Neutrophil (primary cell): ENCODE measurements around the gene FCAMR.

Experiments used
- H3K27ac ChIP-seq: fragments of 200-600 bp; sonication (generic); 2 replicates; pipeline ENCODE4 v1.5.1; 2016; ENCODE audit warnings: mild to moderate bottlenecking, moderate library complexity
- H3K27me3 ChIP-seq: fragments of 200-600 bp; sonication (generic); 2 replicates; pipeline ENCODE4 v1.6.0; 2016; ENCODE audit warnings: mild to moderate bottlenecking
- H3K36me3 ChIP-seq: fragments of 200-600 bp; sonication (generic); 2 replicates; pipeline ENCODE4 v1.5.1; 2017
- H3K4me1 ChIP-seq, 2 experiments: fragments of 200-600 bp in 1 of 2; sonication (generic) in 1 of 2; 1 replicate in 1 of 2; 2 replicates in 1 of 2; pipeline versions ENCODE4 v1.5.1 to v1.6.1; 2013 to 2016; ENCODE audit warnings: low read depth in 1 of 2, low read length in 1 of 2, mild to moderate bottlenecking in 1 of 2, moderate library complexity in 1 of 2; ENCODE audit not compliant: control insufficient read depth in 1 of 2, insufficient read depth in 1 of 2
- H3K4me3 ChIP-seq, 2 experiments: fragments of 200-600 bp in 1 of 2; sonication (generic) in 1 of 2; 1 replicate in 1 of 2; 2 replicates in 1 of 2; pipeline ENCODE4 v1.5.1; 2013 to 2016; ENCODE audit warnings: low read depth in 1 of 2, low read length in 1 of 2, mild to moderate bottlenecking in 1 of 2, moderate library complexity in 1 of 2
- H3K9me3 ChIP-seq: fragments of 200-600 bp; sonication (generic); 2 replicates; pipeline ENCODE4 v1.5.1; 2016
- CTCF ChIP-seq: fragments of 200-600 bp; sonication (generic); IDR thresholded peaks from 2 replicates; pipeline ENCODE4 v1.5.1; 2016; ENCODE audit warnings: antibody characterized with exemption

FCAMR gene

GRCh38 chr1:206971029-206971655 lies 882 bp upstream of the FCAMR start:
- TF ChIP-seq CTCF = no peak
- H3K9me3 ChIP-seq = no peaks in the 10 kb centered on the region
- H3K27me3 ChIP-seq = peaks cover 61% of the 10 kb centered on the region

GRCh38 chr1:206969090-206969489 lies 1.2 kb downstream of the FCAMR start:
- Histone ChIP-seq H3K4me1 (peaks cover 13 to 15% of the 10 kb centered on the region in 2 experiments), H3K9me3 (no peaks in the 10 kb centered on the region), H3K27me3 (peaks cover 82% of the 10 kb centered on the region), H3K36me3 (no peaks in the 10 kb centered on the region), H3K4me3 (no peak overlapping the region), H3K27ac (no peak overlapping the region)
- no peak for TF ChIP-seq CTCF

More at GRCh38 chr1:206971029-206971655, 882 bp upstream of the FCAMR start:
- Histone ChIP-seq H3K4me1 (peaks cover 13 to 15% of the 10 kb centered on the region in 2 experiments), H3K27ac (no peak overlapping the region), H3K36me3 (no peaks in the 10 kb centered on the region), H3K4me3 (no peak overlapping the region)

- Histone ChIP-seq H3K27ac (peak overlapping the region; percentile 6), H3K9me3 (no peaks in the 10 kb centered on the region), H3K4me1 (peaks cover 13 to 16% of the 10 kb centered on the region in 2 experiments), H3K4me3 (no peak overlapping the region), H3K36me3 (no peaks in the 10 kb centered on the region), H3K27me3 (peaks cover 79% of the 10 kb centered on the region)
- TF ChIP-seq CTCF = no peak
Measured at GRCh38 chr1:206967096-206967849, 3.0 kb downstream of the FCAMR start.

- no peaks in the 10 kb centered on the region for H3K9me3 ChIP-seq
- H3K36me3 ChIP-seq = no peaks in the 10 kb centered on the region
- TF ChIP-seq CTCF = no peak
- no peak overlapping the region for H3K27ac ChIP-seq
- no peak overlapping the region for H3K4me3 ChIP-seq
- H3K27me3 ChIP-seq = peaks cover 64% of the 10 kb centered on the region
- peaks cover 13 to 19% of the 10 kb centered on the region in 2 experiments for H3K4me1 ChIP-seq
Measured at GRCh38 chr1:206965781-206966180, 4.5 kb downstream of the FCAMR start.

- Histone ChIP-seq H3K27ac (no peak overlapping the region), H3K9me3 (no peaks in the 10 kb centered on the region), H3K4me3 (no peak overlapping the region), H3K36me3 (no peaks in the 10 kb centered on the region), H3K4me1 (peaks cover 13 to 19% of the 10 kb centered on the region in 2 experiments), H3K27me3 (peaks cover 50% of the 10 kb centered on the region)
- no peak for TF ChIP-seq CTCF
Measured at GRCh38 chr1:206963740-206964139, 6.5 kb downstream of the FCAMR start.
